ENCODE measurements around the gene PDE4A.

DNA sequence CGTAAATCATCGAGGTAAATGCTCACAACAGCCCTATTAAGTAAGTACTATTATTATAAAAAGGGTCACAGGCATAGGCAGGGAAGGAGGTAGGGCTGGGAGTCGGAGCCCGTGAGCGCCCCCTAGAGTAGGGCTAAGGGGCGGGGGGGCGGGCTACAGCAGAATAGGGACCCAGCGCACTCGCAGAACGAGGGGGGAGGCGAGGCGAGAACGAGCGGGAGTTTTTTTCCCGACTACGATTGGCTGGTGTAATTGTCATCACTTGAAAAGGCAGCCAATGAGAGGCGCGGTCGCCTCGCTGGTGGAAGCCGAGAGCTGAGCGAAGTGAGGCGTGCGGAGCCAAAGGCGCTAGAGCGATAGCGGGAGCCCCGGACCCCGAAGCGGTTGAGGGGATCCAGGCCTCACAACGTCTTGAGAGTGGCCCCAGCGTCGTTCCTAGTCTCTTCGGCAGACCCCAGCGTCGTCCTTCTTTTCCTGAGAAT is 58.6 kb downstream of the PDE4A start:
- TF ChIP-seq, protein P1, sequence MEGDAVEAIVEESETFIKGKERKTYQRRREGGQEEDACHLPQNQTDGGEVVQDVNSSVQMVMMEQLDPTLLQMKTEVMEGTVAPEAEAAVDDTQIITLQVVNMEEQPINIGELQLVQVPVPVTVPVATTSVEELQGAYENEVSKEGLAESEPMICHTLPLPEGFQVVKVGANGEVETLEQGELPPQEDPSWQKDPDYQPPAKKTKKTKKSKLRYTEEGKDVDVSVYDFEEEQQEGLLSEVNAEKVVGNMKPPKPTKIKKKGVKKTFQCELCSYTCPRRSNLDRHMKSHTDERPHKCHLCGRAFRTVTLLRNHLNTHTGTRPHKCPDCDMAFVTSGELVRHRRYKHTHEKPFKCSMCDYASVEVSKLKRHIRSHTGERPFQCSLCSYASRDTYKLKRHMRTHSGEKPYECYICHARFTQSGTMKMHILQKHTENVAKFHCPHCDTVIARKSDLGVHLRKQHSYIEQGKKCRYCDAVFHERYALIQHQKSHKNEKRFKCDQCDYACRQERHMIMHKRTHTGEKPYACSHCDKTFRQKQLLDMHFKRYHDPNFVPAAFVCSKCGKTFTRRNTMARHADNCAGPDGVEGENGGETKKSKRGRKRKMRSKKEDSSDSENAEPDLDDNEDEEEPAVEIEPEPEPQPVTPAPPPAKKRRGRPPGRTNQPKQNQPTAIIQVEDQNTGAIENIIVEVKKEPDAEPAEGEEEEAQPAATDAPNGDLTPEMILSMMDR (conservative IDR thresholded peaks at IDR 0.05 in 1 of 2, IDR thresholded peaks at IDR 0.05 in 1 of 2; ENCODE audit: low read depth in 1 of 2, low read length in 2 of 2): peak; percentile 23 to 40
- no peak for TF ChIP-seq EZH2 (IDR thresholded peaks at IDR 0.05; ENCODE audit: low read length, missing control alignments)

All from fibroblast of lung (primary cell).